HL-60 (cell line): Measurements from ENCODE around the gene CTNNA3.

Experiments
- DNase-seq, 2 experiments: peaks; one replicate each; pipeline ENCODE4 v3.0.0-alpha.2; 2010 to 2020; ENCODE audit warnings: low read depth in 1 of 2, low spot score in 1 of 2
- H3K27ac ChIP-seq: fragments of 250-450 bp; sonication (Bioruptor Pico); replicated peaks from 2 replicates; pipeline ENCODE4 v1.5.1; 2020; ENCODE audit warnings: mild to moderate bottlenecking, moderate library complexity
- H3K27me3 ChIP-seq: fragments of 250-450 bp; sonication (Bioruptor Pico); 2 replicates; pipeline ENCODE4 v1.5.1; 2021; ENCODE audit warnings: mild to moderate bottlenecking, moderate library complexity; ENCODE audit not compliant: insufficient read depth, poor library complexity, severe bottlenecking
- H3K4me3 ChIP-seq: replicated peaks from 2 replicates; pipeline ENCODE4 v1.5.1; 2011; ENCODE audit warnings: mild to moderate bottlenecking, control low read depth, low read length; ENCODE audit not compliant: insufficient read depth
- CTCF ChIP-seq: IDR thresholded peaks from one replicate; pipeline ENCODE4 v1.5.1; 2011; ENCODE audit warnings: low read length, control low read depth, inconsistent platforms; ENCODE audit not compliant: insufficient read depth
- GABPA ChIP-seq: IDR thresholded peaks from 2 replicates; pipeline ENCODE4 v1.6.1; 2012; ENCODE audit warnings: low read depth
- POLR2AphosphoS5 ChIP-seq: IDR thresholded peaks from 2 replicates; pipeline ENCODE4 v1.6.1; 2012; ENCODE audit warnings: low read depth
- REST ChIP-seq: IDR thresholded peaks from 2 replicates; pipeline ENCODE4 v1.6.1; 2012; ENCODE audit warnings: low read depth; ENCODE audit not compliant: insufficient replicate concordance
- SPI1 ChIP-seq: IDR thresholded peaks from 2 replicates; pipeline ENCODE4 v1.6.1; 2012; ENCODE audit warnings: low read depth, mild to moderate bottlenecking, borderline replicate concordance

Gene CTNNA3

GRCh38 chr10:67518043-67518442 lies 178.0 kb downstream of the CTNNA3 start:
- DNase-seq: no peak
- Histone ChIP-seq H3K4me3 (no peak overlapping the region), H3K27ac (no peak overlapping the region), H3K27me3 (no peaks in the 10 kb centered on the region)
- no peak for TF ChIP-seq CTCF
- no peak for TF ChIP-seq SPI1

GRCh38 chr10:67506757-67507091 lies 189.3 kb downstream of the CTNNA3 start:
- H3K27ac ChIP-seq: no peak overlapping the region
- no peak overlapping the region for H3K4me3 ChIP-seq
- DNase-seq: no peak
- H3K27me3 ChIP-seq: no peaks in the 10 kb centered on the region
- TF ChIP-seq POLR2AphosphoS5 (no peak), CTCF (no peak), REST (no peak), GABPA (no peak), SPI1 (no peak)

- no peak overlapping the region for H3K27ac ChIP-seq
- DNase-seq: no peak
- TF ChIP-seq CTCF: no peak
- TF ChIP-seq SPI1: no peak
- TF ChIP-seq GABPA: no peak
- no peak for TF ChIP-seq REST
- TF ChIP-seq POLR2AphosphoS5: no peak
- no peaks in the 10 kb centered on the region for H3K27me3 ChIP-seq
- no peak overlapping the region for H3K4me3 ChIP-seq
Measured at GRCh38 chr10:67506083-67506756, 189.8 kb downstream of the CTNNA3 start.
